HG02588 (cell line): ENCODE data around the gene ETV1.
"Not testable (repeated sequence)": the region's sequence is repeated elsewhere in the genome, so short reads cannot be mapped to it uniquely, and the experiment has no call there.

Experiments
- ATAC-seq: cut with Tn5 transposase; IDR thresholded peaks from one replicate; pipeline ENCODE4 v1.9.1; 2021; ENCODE audit warnings: mild to moderate bottlenecking, moderate library complexity; ENCODE audit not compliant: unreplicated experiment

Gene ETV1

DNA sequence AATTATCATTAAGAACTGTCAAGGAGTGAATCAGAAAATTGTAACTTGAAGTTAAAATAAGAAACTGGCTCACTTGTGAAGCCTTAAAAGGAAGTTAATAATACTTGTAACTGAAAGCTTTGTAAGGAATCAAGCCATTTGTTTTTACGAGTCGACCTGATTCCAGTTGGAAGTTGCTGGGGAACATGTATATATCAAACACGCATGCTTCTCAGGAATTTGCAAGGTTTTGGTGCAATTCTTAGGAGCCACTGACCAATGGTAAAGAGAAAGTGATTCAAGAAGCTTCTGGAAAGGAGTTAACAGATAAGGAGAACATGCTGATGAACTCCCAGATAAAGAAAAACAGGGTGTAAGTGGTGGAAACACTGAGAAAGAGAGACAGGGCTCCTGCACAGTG is 56.4 kb downstream of the ETV1 start:
- ATAC-seq, result no peak

DNA sequence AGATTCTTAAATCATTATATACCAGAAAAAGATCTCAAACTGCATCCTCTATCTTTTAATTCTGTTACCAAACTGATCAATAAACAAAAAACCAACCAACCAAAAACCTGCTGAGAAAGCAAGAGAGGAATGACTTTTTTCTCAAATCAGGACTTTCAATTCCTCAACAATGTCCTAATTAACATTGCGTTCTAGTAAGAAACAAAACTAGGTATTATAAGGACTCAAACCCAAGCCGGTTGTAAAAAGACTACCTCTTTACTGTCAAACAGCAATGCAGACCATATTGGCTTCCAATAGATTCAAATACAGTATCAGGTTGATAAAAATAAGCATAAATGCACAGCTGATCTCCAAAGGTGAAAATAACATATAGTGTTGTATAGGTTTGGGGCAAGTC is 57.3 kb downstream of the ETV1 start:
- ATAC-seq, result no peak

DNA sequence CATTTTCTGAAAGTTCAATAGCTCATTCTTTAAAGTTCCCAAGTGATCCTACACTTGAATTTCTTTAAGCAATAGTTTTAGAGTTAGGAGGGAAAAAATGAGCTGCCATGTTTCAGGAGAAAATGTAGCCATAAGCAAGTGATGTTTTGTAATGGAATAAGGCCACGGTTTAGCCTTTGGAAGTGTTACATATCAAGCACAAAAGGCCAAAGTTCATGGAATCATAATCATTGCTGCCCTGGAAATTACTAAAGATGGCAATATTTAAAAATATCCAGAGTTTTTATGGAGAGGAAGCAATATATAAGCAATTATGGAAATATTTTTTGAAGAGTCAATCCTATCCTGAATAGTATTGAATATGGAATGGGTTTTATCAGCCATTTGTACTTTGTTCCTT is 68.4 kb downstream of the ETV1 start:
- ATAC-seq, result no peak

DNA sequence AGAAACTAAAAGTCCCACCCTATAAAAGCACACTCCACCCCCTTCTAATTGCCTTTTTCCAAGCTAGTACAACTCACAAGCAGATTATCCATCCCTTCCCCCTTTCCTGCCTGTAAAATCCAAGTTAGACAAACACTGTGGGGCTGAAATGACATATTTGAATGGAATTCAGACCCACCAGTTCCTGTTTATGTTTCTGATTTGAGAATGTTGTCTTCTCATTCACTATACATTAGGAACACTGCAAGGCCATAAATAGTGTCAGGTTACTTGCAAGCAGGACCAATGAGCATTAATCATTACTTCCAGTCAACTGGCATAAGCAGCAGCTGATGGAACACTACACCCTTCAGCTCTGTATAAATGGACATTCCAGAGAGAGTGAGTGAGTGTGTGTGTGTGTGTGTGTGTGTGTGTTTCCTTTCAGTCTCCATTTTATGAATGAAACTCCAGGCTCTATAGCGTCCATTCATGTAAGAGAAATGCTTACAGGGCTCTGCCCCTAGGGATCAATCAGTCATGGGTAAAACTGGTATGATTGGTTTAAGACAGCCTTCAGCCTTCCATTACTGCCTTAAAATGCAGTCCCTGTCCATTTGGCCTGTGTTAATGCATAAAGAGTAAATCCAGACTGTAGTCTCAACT is 69.3 kb downstream of the ETV1 start:
- ATAC-seq, result no peak

DNA sequence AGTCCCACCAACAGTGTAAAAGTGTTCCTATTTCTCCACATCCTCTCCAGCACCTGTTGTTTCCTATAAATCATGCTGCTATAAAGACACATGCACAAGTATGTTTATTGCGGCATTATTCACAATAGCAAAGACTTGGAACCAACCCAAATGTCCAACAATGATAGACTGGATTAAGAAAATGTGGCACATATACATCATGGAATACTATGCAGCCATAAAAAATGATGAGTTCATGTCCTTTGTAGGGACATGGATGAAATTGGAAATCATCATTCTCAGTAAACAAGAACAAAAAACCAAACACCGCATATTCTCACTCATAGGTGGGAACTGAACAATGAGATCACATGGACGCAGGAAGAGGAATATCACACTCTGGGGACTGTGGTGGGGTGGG is 71.1 kb downstream of the ETV1 start:
- ATAC-seq, result not testable (repeated sequence)

DNA sequence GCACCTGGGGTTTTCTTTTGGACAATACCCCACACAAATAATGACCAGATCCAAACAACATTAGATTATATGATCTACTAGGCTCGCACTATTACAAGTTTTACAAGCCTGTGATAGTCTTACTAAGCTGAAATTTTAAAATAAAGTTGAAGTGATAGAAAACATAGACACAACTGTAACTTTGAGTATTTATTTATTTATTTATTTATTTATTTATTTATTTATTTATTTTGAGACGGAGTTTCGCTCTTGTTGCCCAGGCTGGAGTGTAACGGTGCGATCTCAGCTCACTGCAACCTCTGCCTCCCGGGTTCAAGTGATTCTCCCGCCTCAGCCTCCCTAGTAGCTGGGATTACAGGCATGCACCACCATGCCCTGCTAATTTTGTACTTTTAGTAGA is 72.4 kb downstream of the ETV1 start:
- ATAC-seq, result not testable (repeated sequence)

DNA sequence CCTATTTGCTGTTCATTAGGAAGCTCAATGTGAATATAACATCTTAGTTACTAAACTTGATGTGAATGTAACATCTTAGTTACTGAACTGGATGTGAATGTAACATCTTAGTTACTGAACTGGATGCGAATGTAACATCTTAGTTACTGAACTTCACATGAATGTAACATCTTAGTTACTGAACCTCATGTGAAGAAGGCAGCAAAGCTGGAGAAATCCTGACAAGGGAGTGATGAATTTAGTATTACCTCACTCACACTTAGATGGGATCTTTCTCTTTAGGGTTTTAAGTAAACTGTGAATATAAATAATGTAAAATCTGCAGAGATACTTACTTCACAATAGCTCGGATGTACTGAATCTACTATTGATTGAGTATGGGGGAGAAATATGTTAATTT is 73.6 kb downstream of the ETV1 start:
- ATAC-seq, result no peak

DNA sequence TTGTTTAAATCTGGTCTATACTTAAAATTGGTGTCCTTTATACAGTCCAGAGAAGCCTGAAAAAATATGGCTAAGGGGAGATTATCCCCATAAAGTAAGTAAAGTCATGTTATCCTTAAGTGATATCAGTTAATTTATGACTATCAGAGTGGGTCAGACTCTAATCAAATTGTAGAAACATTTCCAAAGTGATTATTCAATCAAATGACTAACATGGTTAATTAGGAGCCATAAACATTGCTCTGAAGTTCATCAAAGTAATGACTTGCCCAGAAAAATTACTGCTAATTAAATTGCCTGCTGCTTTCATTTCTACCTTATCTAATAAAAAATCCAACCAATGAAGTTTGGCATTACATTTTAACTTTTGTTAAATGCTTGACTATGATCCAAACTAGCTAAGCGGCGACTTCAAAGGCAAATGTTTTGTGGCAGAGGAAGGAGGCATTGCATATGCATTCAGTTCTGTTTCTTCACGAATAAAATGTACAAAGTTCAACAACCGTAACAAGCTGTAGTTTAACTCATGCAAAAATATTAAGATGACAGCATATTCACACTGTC is 76.7 kb downstream of the ETV1 start:
- ATAC-seq, result no peak

DNA sequence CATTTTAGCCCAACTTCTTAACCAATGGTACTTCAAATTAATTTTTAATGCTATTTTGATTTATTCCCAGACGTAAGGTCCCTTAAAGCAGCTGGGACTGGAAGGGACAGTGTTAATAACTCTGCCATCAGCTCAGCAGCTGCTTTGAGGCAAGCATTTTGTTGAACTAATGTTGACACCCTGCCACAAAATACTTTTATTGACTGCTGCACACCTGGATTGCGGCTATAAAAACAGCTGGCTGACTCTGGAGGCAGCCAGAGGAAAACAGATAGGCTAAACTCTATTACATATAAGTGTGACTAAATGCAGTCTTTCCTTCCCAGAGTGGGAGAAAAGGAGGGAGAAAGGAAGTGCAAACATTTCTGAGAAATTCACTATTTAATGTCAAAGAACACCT is 77.6 kb downstream of the ETV1 start:
- no peak for ATAC-seq

DNA sequence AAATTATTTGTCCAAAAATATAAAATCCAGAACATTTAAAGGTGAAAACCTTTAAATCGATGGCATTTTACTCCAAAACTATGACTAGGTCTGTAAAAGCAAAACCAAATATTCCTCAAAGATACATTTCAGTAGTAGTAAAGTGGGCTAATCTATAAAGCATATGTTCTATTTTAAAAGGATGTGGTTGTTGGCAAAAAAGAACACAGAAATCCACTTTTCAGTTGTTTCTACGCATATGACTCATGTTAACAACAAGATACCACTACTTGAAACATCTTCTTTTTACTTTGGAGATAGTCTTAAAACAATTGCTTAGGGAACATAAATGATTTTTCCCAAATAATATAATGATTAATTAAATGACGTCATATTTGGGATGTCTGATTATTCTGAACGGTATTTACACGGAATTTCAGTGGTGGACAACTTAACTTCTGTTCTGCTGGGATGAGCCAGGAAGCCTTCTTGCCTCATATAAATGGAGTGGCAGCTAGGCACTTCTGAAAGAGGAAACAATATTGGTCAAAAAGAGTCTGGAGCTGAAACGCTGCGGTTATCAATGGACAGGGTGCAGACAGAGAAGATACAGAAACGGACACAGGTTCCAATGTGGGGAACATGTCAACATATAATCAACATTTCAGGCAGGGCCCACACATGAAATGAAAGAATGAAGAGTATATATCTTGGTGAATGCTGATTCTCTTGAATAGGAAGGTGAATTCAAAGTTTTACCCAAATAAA is 78.5 kb downstream of the ETV1 start:
- no peak for ATAC-seq

DNA sequence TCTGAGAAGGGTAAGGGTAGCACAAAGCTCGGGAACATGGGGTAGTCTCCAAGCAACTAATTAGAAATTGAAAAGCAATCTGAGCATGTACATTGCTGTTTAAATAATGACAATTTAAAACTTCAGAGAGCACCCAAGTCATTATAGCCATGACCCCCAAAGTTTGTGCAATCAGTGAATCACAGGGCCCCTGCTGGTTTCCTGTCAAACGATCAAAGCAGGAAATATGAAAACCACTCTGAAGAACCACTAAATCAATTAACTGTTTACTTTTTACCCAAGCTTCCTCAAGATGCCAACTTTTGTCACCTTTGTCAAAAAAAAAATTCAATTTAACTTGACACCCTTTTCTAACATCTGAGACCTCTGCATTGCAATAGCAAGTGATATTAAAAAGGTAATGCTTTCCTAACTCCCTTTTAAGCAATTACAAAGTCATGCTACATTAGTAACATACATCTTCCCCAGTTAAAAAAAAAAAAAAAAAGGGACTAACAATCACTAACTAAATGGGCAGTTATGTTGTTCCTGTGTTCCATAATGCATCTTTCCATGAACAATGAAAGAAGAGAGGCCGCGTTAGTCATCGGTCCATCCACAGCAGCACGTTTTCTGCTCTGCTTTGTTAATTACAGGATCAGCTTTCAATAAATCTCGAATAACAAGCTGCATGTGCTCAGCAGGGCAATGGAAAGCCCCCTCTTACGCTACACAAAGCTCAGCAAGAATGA is 80.6 kb downstream of the ETV1 start:
- no peak for ATAC-seq

DNA sequence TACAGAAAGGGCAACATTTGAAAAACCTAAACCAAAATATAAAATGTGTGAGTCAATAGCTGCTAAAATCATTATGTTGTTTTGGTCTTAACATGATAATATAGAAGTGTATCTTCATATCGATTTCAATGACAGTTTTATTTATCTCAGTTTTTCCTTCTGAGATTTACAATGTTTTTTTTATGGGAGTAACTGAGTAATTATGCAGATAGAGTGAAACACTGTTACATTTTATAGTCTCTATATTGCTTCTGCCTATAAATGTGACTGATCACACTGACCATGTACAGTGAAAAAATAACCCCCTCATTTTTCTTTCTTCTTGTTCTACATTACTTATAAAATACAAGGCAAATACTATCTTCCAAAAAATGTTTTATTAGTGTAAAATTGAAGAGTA is 81.6 kb downstream of the ETV1 start:
- no peak for ATAC-seq

DNA sequence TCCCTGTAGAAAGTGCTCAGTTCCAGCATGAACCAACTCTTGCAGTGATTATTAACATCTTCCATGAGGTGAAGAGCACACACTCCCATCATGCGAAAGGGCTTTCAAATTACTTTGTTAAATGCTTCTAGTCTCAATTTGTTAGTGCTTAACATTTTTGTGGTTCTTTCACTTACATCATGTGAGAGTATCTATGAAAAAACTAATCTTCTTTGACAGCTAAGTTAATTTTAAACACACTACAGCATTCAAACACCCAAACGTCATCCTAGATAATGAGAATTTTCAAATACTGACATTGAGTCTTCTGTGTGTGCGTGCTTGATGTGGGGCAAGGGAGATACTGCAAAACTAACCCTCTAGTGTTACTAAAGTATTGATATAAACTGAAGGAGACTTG is 84.8 kb downstream of the ETV1 start:
- ATAC-seq, result no peak

DNA sequence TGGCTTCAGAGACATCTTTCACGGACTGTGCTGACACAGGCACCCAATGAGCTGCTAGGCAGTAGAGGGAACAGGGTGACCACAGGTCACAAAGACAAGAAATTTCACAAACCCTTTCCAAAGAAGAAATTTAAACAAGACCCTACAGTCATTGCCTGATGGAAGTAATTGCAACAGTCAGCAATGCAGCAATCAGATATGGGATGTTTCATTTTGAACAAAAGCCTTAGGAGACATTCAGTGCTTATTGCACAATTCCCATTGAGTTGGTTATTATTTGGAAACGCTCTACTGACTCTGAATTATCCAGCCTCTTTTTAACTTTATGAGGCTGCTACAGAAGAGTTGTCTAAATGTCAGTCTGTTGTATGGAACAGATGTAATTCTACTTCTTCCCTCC is 85.5 kb downstream of the ETV1 start:
- ATAC-seq, result no peak

DNA sequence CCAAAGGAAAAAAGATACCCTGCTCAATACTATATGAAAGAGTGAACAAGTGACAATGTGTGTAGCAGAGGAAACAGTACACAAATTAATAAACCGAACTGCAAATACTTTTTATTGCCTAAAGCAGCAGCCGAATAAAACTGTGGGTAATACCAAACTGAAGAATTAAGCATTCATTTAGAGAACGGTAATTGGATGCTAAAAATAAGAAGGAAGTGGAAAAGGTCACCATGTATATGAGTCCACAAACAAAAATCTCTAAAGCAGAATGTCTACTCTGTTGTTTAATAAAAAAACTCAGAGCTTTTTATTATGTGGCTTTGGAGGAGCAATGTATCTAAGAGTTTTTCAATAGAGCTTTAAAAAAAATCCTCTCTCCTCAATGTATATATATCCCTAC is 87.9 kb downstream of the ETV1 start:
- ATAC-seq, result no peak

DNA sequence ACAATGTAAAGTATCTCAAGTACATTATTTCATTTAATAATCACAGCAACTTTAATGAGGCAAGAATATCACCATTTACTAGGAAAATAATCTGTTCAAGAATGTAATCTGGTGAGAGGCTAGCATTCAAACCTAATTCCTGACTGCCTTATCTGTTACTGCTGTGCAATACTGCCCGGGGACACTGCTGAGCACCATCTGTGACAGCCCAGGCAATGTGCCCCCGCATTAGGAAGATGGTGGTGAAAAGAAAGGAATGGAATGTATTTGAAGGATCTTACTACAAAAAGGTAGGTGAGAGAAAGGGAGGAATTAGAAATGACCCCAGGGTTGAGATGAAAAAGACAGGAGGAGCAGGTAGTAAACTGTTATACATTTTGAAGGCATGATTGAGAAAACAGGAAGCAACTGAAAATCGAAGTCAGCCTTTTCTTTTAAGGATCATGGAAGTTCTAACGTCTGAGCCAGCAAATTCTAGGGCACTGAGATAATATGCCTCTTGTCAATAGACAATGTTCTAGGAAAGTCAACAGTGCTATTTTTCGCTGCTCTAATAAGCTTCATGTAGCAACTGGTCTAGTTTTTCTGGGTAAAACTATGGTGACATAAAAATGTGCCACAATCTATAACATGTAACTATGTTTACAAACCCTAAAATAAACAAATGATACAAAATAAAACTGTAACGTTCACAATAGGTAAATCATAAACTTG is 90.4 kb downstream of the ETV1 start:
- no peak for ATAC-seq

DNA sequence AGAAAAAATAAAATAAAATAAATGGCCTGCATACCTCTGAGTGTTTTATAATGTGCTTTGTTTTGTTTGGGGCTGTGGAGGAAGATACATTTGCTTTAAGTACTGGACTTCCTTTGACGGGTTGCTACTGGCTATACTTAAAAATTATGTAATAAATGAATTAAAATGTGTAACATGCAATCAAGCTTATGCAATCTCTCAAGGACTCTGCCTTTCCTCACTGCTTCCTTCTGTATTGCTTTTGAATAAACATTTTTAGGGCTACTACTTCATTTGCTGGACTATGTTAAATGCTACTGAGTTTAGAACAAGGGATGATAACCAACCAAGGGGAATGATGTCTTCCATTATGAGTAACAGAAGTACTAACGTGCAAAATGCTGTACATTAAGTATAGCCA is 91.6 kb downstream of the ETV1 start:
- no peak for ATAC-seq

DNA sequence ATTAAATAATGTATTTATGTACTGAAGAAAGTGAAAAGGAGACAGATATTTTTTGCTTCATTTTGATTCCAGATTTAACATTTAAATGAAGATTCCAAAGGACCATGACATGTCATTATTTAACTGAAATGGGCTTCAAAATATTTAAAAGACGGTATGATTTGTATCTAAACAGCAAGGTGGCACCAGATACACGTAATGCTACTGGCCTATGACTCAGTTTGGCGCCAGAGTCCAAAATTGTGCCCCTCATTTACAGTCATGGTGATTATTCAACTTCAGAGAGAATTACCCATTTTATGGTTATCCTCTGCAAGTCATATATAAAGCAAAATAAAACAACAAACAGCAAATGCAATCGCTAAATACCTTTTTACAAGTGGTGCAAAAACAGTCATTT is 94.5 kb downstream of the ETV1 start:
- ATAC-seq, result no peak

DNA sequence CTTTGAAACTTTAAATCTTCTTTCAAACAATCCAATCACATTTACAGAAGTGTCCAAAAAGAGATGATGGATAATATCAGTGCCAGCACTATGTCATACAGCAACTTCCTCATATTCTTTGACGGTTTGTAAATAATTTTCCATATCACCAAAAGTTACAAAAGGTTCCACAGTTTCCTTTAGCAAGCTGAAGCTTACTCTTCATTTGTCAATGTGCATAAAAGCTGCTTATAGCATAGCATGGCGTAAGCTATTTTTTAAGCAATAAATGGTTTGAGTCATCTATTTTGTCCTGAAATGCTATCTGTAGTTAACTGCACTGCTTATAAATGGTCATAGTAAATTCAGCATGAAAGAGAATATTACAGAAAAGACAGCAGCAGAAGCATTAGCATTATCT is 95.1 kb downstream of the ETV1 start:
- no peak for ATAC-seq

DNA sequence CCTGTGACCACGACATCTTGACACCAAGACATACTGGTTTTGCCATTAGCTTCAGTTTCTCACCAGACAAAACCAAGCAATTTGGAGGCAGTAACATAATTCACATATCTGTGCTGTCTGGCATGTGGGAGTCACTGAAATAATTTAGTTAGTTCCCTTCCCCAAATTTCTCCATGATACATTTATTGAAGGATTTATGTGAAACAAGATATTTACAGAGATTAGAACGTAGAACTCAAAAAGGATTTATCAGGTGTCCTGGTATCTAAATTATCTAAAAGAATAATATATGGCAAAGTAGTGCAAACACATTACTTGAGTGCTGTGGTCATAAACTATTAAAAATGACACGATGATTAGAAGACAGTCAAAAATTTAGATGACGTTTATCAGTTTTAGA is 98.7 kb downstream of the ETV1 start:
- ATAC-seq, result no peak

DNA sequence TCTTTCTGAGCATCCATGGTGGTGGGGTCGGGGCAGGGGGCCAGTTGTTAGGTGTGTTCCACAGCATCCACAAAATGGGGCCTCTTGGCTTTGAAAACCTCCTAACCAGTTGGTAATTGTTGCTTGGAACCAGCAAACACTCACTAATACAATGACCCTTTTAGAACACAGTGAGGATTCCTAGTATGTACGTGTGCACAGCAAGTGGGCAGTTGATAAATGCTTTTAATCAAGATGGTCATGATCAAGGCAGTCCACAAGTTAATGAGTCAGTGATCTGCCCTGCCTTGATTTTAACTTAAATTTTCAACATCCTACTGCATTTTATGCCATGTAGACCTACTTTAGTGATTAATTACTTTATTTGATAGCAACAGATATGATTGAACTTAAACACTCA is 103.1 kb downstream of the ETV1 start:
- no peak for ATAC-seq
